GM19193 (cell line): Measurements from ENCODE around the gene AHCYL1.

Experiments used
- POLR2A ChIP-seq: IDR thresholded peaks from 4 replicates; pipeline ENCODE4 v1.6.1; 2011; ENCODE audit not compliant: insufficient read depth, insufficient read length; ENCODE audit errors: extremely low read depth

AHCYL1 gene

GRCh38 chr1:110035236-110035752 is 50.7 kb downstream of the AHCYL1 start:
- no peak for TF ChIP-seq POLR2A

GRCh38 chr1:110038271-110038670 is 53.7 kb downstream of the AHCYL1 start:
- TF ChIP-seq POLR2A, result no peak

- no peak for TF ChIP-seq POLR2A
Observed at GRCh38 chr1:110039641-110040040, 55.1 kb downstream of the AHCYL1 start.

GRCh38 chr1:110040548-110040947 is 56.0 kb downstream of the AHCYL1 start:
- TF ChIP-seq POLR2A, result no peak

GRCh38 chr1:110043016-110043415 is 58.5 kb downstream of the AHCYL1 start:
- TF ChIP-seq POLR2A, result no peak

- no peak for TF ChIP-seq POLR2A
Observed at GRCh38 chr1:110047463-110047862, 62.9 kb downstream of the AHCYL1 start.

- TF ChIP-seq POLR2A, result no peak
Observed at GRCh38 chr1:110048240-110048639, 63.7 kb downstream of the AHCYL1 start.

GRCh38 chr1:110048923-110049601 is 64.5 kb downstream of the AHCYL1 start:
- no peak for TF ChIP-seq POLR2A

GRCh38 chr1:110049801-110050601 is 65.4 kb downstream of the AHCYL1 start:
- no peak for TF ChIP-seq POLR2A

- TF ChIP-seq POLR2A, result no peak
Observed at GRCh38 chr1:110050602-110051261, 66.2 kb downstream of the AHCYL1 start.

GRCh38 chr1:110051262-110051648 is 66.7 kb downstream of the AHCYL1 start:
- no peak for TF ChIP-seq POLR2A

GRCh38 chr1:110053552-110054428 is 69.2 kb downstream of the AHCYL1 start:
- no peak for TF ChIP-seq POLR2A

GRCh38 chr1:110055493-110056284 is 71.1 kb downstream of the AHCYL1 start:
- no peak for TF ChIP-seq POLR2A

- TF ChIP-seq POLR2A, result no peak
Observed at GRCh38 chr1:110056285-110056683, 71.7 kb downstream of the AHCYL1 start.
